ENCODE data around the gene EHD2.
"Not testable (repeated sequence)": the region's sequence is repeated elsewhere in the genome, so short reads cannot be mapped to it uniquely, and the experiment has no call there.

Gene EHD2

DNA sequence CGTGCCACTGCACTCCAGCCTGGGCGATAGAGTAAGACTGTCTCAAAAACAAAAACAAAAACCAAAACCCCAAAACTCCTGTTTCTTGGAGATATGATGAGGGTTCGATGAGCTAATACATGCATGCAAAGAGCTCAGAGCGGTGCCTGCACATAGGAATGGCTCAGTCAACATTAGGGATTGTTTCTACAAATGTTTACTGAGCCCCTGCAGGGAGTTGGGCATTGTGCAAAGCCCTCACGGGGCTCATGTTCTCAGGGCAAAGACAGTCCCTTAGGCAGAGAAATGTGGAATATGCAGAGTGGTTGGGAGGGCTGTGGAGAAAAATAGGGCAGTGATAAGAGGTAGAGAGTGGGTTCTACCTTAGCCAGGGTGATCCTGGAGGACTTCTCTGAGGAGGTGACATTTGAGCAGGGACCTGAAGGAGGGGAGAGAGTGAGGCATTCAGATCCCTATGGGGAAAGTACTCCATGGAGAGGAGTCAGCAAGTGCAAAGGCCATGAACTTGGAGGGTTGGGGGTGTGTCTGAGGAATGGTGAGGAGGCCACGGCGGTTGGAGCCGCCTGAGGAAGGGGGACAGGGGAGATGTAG lies 1.5 kb upstream of the EHD2 start:
- in situ Hi-C loops (cut with HindIII; ENCODE audit: low sequenced_read_pairs): no loop called here

DNA sequence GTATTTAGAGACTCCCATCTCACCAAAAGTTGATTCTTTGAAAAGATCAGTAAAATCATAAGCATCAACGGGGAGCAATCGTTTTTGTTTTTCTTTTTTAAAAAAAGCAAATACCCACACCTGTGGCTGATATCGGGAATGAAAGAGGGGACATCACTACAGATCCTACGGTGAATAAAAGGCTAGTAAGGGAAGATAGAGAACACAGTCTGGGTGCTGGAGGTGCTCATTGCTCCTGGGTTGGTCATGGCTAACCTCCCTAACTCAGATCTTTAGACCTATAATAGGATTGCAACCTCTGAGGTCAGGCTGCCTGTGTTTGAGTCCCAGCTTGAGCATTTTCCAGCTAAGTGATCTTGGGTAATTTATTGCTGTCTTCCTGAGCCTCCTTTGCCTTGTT lies 1.1 kb downstream of the EHD2 start:
- in situ Hi-C loops (cut with HindIII; ENCODE audit: low sequenced_read_pairs): no loop called here

- in situ Hi-C loops (cut with HindIII; ENCODE audit: low sequenced_read_pairs): not testable (repeated sequence)
These were observed 1.6 kb downstream of the EHD2 start for GRCh38 chr19:47714855-47715254.

DNA sequence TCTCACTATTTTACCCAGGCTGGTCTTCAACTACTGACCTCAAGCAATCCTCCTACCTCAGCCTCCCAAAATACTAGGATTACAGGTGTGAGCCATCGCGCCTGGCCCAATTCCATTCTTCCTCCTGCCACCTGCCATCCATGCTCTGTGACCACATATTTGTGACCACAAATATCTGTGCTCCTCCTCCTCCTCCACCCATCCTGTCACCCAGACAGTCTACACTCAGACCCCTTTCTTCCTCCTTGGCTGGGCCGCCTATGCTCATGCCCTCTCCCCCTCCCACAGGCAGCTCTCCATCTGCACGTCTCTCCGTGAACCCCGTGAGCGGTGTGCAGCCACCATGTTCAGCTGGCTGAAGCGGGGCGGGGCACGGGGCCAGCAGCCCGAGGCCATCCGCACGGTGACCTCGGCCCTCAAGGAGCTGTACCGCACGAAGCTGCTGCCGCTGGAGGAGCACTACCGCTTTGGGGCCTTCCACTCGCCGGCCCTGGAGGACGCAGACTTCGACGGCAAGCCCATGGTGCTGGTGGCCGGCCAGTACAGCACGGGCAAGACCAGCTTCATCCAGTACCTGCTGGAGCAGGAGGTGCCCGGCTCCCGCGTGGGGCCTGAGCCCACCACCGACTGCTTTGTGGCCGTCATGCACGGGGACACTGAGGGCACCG lies 3.2 kb downstream of the EHD2 start:
- in situ Hi-C loops (cut with HindIII; ENCODE audit: low sequenced_read_pairs): no loop called here

GRCh38 chr19:47718415-47719046 lies 5.3 kb downstream of the EHD2 start:
- in situ Hi-C loops (cut with HindIII; ENCODE audit: low sequenced_read_pairs): not testable (repeated sequence)

DNA sequence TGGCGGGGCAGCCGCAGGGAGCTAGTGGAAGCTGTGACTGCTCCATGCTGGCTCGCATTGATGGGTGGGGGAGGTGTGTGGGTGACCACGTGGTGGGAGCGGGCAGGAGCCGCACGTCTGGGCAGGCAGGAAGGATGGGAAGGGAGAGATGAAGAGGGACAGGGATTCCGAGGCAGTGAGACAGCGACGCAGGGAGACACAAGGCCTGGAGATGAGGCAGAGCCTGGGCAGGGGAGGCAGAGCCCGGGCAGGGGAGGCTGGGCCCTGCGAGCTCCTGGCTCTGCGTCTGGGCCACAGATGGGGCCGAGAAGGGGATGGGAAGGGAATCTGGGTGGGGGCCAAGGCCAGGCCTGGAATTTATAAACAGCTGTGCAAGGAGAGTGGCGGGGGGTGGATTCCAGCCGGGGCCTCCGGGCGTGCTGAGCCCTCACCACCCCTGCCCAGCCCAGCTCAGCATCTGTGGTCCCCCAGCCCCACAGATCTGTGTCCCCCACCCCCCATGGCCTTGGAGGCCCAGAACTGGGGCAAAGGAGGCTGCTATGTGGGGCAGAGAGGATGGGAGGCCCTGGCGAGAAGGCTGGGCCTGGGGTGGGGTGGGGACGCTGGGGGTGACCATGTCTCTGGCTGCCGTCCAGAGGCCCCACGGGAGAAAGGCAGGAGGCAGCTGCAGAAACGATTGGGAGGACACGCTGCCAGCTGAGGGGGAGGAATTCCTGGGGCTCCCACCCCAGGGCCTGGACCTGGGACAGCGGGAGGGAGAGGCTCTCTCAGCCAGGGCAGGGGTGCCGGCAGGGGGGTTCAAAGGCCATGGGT lies 6.0 kb downstream of the EHD2 start:
- in situ Hi-C loops (cut with HindIII; ENCODE audit: low sequenced_read_pairs): no loop called here

DNA sequence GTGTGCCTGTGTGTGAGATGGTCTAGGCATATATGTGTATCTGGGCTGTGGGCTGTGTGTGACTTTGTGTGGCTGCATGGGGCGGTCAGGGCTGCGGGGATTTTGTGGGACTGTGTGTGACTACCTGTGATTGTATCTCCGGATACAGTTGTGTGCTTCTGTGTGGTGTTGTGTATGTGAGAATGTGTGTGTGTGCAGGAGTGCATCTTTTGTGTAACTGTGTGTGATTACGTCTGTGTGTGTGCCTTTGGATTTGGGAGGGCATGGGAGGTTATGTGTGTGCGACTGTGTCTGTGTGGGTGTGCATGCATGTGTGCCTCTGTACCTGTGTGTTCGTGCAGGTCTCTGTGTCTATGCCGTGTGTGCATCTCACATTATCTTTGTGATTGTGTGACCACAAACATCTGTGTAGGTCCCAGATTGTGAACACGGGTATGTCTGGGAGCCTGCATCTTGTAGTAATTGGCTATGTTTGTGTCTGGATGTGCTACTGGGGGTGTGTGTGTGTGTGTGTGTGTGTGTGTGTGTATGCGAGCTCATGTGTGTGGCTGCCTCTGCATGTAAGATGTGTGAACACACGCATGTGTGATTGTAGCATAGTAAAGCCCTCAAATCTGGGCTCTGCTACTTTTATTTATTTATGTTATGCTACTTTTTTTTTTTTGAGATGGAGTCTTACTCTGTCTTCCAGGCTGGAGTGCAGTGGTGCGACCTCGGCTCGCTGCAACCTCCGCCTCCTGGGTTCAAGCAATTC lies 7.6 kb downstream of the EHD2 start:
- in situ Hi-C loops (cut with HindIII; ENCODE audit: low sequenced_read_pairs): no loop called here

- in situ Hi-C loops (cut with HindIII; ENCODE audit: low sequenced_read_pairs): no loop called here
These were observed 10.3 kb downstream of the EHD2 start for GRCh38 chr19:47723581-47723940.

DNA sequence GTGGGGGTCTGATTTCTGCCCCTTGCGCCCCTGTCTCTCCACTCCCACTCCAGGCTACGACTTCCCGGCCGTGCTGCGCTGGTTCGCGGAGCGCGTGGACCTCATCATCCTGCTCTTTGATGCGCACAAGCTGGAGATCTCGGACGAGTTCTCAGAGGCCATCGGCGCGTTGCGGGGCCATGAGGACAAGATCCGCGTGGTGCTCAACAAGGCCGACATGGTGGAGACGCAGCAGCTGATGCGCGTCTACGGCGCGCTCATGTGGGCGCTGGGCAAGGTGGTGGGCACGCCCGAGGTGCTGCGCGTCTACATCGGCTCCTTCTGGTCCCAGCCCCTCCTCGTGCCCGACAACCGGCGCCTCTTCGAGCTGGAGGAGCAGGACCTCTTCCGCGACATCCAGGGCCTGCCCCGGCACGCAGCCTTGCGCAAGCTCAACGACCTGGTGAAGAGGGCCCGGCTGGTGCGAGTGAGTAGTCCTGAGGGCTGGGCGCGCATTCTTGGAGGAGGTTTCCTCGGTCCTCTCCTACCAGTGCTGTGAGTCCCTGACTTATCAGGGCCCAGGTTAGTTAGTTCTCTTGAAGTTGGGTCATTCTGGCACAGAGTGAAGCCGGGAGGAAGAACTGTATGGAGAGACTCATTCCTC lies 12.7 kb downstream of the EHD2 start:
- in situ Hi-C loops (cut with HindIII; ENCODE audit: low sequenced_read_pairs): no loop called here

DNA sequence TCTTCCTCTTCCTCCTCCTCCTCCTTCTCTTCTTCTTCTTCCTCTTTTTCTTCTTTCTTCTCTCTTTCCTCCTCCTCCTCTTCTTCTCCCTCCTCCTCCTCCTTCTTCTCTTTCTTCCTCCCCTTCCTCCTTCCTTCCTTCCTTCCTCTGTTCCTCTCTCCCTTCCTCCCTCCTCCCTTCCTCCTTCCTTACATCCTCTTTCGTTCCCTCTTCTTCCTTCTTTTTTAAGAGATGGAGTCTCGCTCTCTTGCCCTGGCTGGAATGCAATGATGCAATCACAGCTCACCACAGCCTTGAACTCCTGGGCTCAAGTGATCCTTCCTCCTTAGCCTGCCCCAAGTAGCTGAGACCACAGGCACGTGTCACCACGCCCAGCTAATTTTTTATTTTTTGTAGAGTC lies 13.2 kb downstream of the EHD2 start:
- in situ Hi-C loops (cut with HindIII; ENCODE audit: low sequenced_read_pairs): no loop called here

DNA sequence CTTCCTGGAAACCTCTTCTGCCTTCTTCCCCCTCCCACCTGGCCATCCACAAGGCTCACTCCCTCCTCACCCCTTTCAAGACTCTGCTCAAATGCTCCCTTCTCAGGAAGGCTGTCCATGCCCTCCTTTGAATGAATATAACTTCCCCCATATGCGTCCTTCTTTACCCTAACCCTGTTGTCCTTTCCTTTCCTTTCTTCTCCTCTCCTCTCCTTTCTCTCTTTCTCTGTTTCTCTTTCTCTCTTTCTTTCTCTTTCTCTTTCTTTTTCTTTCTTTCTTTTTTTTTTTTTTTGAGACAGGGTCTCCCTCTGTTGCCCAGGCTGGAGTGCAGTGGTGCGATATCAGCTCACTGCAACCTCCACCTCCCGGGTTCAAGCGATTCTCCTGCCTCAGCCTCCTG lies 15.1 kb downstream of the EHD2 start:
- in situ Hi-C loops (cut with HindIII; ENCODE audit: low sequenced_read_pairs): not testable (repeated sequence)

DNA sequence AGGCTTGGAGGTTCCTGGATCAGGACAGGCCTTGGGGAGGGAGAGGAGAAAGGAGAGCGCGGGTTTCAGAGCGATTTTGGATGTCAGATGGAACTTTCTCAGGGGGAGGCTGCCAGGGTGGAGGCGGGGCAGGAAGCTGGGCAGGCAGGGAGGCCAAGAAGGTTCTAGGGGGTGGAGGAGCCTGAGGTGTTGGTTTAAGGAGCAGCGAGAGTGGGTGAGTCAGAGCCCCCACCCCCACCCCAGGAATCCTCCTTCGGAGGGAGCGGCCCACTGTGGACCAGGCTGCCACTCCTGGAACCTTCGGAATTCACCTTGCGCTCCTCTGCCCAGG lies 16.2 kb downstream of the EHD2 start:
- in situ Hi-C loops (cut with HindIII; ENCODE audit: low sequenced_read_pairs): no loop called here

- in situ Hi-C loops (cut with HindIII; ENCODE audit: low sequenced_read_pairs): no loop called here
These were observed 16.7 kb downstream of the EHD2 start for GRCh38 chr19:47729799-47730520.

- in situ Hi-C loops (cut with HindIII; ENCODE audit: low sequenced_read_pairs): no loop called here
These were observed 17.3 kb downstream of the EHD2 start for GRCh38 chr19:47730521-47730889.

GRCh38 chr19:47730910-47731309 lies 17.7 kb downstream of the EHD2 start:
- in situ Hi-C loops (cut with HindIII; ENCODE audit: low sequenced_read_pairs): no loop called here

DNA sequence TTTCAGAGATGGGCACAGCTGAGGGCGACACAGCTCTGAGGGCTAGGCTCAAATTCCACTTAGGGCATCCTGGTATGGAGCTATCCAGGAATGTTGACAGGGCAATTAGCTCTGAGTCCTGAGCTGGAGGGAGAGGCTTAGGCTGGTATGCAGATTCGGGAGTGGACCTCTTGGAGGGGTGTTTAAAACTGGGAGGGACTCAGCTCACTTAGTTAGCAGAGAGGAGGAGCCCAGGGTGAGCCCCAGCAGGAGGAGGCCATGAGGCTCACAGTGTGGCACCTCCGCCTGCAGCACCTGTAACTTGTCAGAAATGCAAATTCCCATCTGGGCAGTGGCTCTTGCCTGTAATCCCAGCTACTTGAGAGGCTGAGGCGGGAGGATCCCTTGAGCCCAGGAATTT lies 21.9 kb downstream of the EHD2 start:
- in situ Hi-C loops (cut with HindIII; ENCODE audit: low sequenced_read_pairs): no loop called here

DNA sequence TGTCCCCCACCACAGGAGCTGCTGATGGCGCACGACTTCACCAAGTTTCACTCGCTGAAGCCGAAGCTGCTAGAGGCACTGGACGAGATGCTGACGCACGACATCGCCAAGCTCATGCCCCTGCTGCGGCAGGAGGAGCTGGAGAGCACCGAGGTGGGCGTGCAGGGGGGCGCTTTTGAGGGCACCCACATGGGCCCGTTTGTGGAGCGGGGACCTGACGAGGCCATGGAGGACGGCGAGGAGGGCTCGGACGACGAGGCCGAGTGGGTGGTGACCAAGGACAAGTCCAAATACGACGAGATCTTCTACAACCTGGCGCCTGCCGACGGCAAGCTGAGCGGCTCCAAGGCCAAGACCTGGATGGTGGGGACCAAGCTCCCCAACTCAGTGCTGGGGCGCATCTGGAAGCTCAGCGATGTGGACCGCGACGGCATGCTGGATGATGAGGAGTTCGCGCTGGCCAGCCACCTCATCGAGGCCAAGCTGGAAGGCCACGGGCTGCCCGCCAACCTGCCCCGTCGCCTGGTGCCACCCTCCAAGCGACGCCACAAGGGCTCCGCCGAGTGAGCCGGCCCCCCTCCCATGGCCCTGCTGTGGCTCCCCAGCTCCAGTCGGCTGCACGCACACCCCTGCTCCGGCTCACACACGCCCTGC lies 27.8 kb downstream of the EHD2 start:
- in situ Hi-C loops (cut with HindIII; ENCODE audit: low sequenced_read_pairs): no loop called here

- in situ Hi-C loops (cut with HindIII; ENCODE audit: low sequenced_read_pairs): no loop called here
These were observed 28.4 kb downstream of the EHD2 start for GRCh38 chr19:47741544-47742140.

DNA sequence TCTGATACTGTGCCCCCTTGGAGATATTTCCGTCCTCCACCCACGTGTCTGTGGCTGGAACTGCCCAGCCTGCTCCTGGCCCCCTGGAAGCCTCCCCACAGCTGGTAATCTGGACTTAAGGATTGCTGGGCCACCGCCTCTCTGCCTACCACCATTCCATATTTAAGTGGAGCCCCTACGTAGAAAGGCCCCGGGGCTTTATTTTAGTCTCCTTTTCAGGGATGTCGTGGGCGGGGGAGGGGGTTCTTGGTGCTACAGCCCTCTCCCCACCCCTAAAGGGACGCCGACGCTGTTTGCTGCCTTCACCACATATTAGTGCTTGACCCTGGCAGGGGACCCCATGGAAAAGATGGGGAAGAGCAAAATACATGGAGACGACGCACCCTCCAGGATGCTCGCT lies 29.4 kb downstream of the EHD2 start:
- in situ Hi-C loops (cut with HindIII; ENCODE audit: low sequenced_read_pairs): no loop called here
